ENCODE results near the gene GASK1A. TPM values are rescaled to one million over a fixed set of nuclear protein-coding genes. Genes with fewer than 3 reads are reported as not detected.

Gene GASK1A
- total RNA-seq, 1 donor from 2014 or later = 25.8 TPM

- TF ChIP-seq CTCF (IDR thresholded peaks at IDR 0.05) = no peak
- H3K27ac ChIP-seq = no peak overlapping the region
- peak overlapping the region; percentile 76 to 98 for H3K4me3 ChIP-seq
- H3K4me1 ChIP-seq = peaks cover 3 to 8% of the 10 kb centered on the region in 2 donors
- intact Hi-C loops (cut with DNase I) = loop anchor here (5.0 kb wide), 3 partner anchors 103 to 143 kb away; partner anchors contain the start of gene GASK1A
- H3K9me3 ChIP-seq = no peaks in the 10 kb centered on the region
- no peaks in the 10 kb centered on the region for H3K36me3 ChIP-seq
- H3K27me3 ChIP-seq = no peaks in the 10 kb centered on the region
- DNase-seq (ENCODE audit: low spot score in 2 of 2) = no peak
Observed at GRCh38 chr3:43104660-43105595, 125.8 kb downstream of the GASK1A start.

- intact Hi-C loops (cut with DNase I) = loop anchor here (2.0 to 5.0 kb wide), 4 partner anchors 103 to 181 kb away; partner anchors contain the start of genes GASK1A and SNRK
Observed at GRCh38 chr3:43105596-43106292, 126.6 kb downstream of the GASK1A start, which contains the start of gene POMGNT2. Gene POMGNT2, minus strand, starts transcription at chr3:43106079. Its CDS starts 24,648 bp downstream, at chr3:43081431.

GRCh38 chr3:43106293-43106628 lies 127.2 kb downstream of the GASK1A start:
- H3K4me1 ChIP-seq = peaks cover 3 to 8% of the 10 kb centered on the region in 2 donors
- H3K9me3 ChIP-seq = no peaks in the 10 kb centered on the region
- no peaks in the 10 kb centered on the region for H3K27me3 ChIP-seq
- H3K27ac ChIP-seq = no peak overlapping the region
- TF ChIP-seq CTCF (IDR thresholded peaks at IDR 0.05) = no peak
- intact Hi-C loops (cut with DNase I) = loop anchor here (2.0 to 5.0 kb wide), 4 partner anchors 104 to 181 kb away; partner anchors contain the start of genes GASK1A and SNRK
- no peak for DNase-seq (ENCODE audit: low spot score in 2 of 2)
- peak overlapping the region; percentile 76 to 98 for H3K4me3 ChIP-seq
- H3K36me3 ChIP-seq = no peaks in the 10 kb centered on the region

More at GRCh38 chr3:43105596-43106292, 126.6 kb downstream of the GASK1A start, which contains the start of gene POMGNT2:
- peak; percentile 45 to 91 for DNase-seq (ENCODE audit: low spot score in 2 of 2)
- Histone ChIP-seq H3K27me3 (no peaks in the 10 kb centered on the region), H3K27ac (peak within 1 kb of the TSS in 1 of 2 donors; percentile 59), H3K4me1 (peaks cover 3 to 8% of the 10 kb centered on the region in 2 donors), H3K36me3 (no peaks in the 10 kb centered on the region), H3K9me3 (no peaks in the 10 kb centered on the region), H3K4me3 (peak within 1 kb of the TSS; percentile 76 to 98)
- no peak for TF ChIP-seq CTCF (IDR thresholded peaks at IDR 0.05)

Other genes starting within 250 kb of the GASK1A start
- gene CCDC13, start 206.1 kb upstream of the GASK1A start, total RNA-seq = 2.1 TPM
- 109 TPM for gene HIGD1A, start 174.8 kb upstream of the GASK1A start, total RNA-seq
- 24.5 TPM for gene ACKR2, start 169.9 kb upstream of the GASK1A start, total RNA-seq
- gene CYP8B1, start 103.4 kb upstream of the GASK1A start, total RNA-seq = 0.43 TPM
- gene ZNF662, start 73.2 kb upstream of the GASK1A start, total RNA-seq = 7.7 TPM
- gene POMGNT2, start 126.8 kb downstream of the GASK1A start, total RNA-seq = 14.5 TPM

All from ascending aorta (tissue), 2 donors.